ENCODE data around the gene ADAM8.

- no peak for TF ChIP-seq CTCF (conservative IDR thresholded peaks at IDR 0.05; ENCODE audit: low read depth, low read length)
- TF ChIP-seq RCOR1 (IDR thresholded peaks at IDR 0.05; ENCODE audit: insufficient replicate concordance, low read length): no peak
- no peak for TF ChIP-seq RAD21 (IDR thresholded peaks at IDR 0.05; ENCODE audit: low read length)
- TF ChIP-seq POLR2A (IDR thresholded peaks at IDR 0.05; ENCODE audit: low read depth, low read length): no peak
- TF ChIP-seq CHD1 (IDR thresholded peaks at IDR 0.05; ENCODE audit: low read depth, low read length): no peak
- TF ChIP-seq BHLHE40 (IDR thresholded peaks at IDR 0.05; ENCODE audit: low read depth, low read length): no peak
- TF ChIP-seq SMC3 (IDR thresholded peaks at IDR 0.05; ENCODE audit: low read depth, low read length): no peak
- no peak for TF ChIP-seq MXI1 (IDR thresholded peaks at IDR 0.05; ENCODE audit: borderline replicate concordance, low read depth, low read length)
- TF ChIP-seq RFX5 (IDR thresholded peaks at IDR 0.05; ENCODE audit: low read depth, low read length): no peak
- no peak for TF ChIP-seq ELK1 (IDR thresholded peaks at IDR 0.05; ENCODE audit: borderline replicate concordance, low read depth, low read length)
- TF ChIP-seq MAFK (IDR thresholded peaks at IDR 0.05; ENCODE audit: low read depth, low read length): no peak
Observed at GRCh38 chr10:133270204-133270603, 6.5 kb downstream of the ADAM8 start.
